Measurements from ENCODE around the gene COL9A2.
A peak's percentile ranks its signal among the peaks of the same experiment; 100 is the strongest.

Gene COL9A2

GRCh38 chr1:40318476-40318875 is 1.4 kb upstream of the COL9A2 start:
- no peak for TF ChIP-seq ZFX (IDR thresholded peaks at IDR 0.05; ENCODE audit: borderline replicate concordance)
- TF ChIP-seq, protein P1, sequence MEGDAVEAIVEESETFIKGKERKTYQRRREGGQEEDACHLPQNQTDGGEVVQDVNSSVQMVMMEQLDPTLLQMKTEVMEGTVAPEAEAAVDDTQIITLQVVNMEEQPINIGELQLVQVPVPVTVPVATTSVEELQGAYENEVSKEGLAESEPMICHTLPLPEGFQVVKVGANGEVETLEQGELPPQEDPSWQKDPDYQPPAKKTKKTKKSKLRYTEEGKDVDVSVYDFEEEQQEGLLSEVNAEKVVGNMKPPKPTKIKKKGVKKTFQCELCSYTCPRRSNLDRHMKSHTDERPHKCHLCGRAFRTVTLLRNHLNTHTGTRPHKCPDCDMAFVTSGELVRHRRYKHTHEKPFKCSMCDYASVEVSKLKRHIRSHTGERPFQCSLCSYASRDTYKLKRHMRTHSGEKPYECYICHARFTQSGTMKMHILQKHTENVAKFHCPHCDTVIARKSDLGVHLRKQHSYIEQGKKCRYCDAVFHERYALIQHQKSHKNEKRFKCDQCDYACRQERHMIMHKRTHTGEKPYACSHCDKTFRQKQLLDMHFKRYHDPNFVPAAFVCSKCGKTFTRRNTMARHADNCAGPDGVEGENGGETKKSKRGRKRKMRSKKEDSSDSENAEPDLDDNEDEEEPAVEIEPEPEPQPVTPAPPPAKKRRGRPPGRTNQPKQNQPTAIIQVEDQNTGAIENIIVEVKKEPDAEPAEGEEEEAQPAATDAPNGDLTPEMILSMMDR (IDR thresholded peaks at IDR 0.05): no peak
- H3K27ac ChIP-seq: no peak overlapping the region

DNA sequence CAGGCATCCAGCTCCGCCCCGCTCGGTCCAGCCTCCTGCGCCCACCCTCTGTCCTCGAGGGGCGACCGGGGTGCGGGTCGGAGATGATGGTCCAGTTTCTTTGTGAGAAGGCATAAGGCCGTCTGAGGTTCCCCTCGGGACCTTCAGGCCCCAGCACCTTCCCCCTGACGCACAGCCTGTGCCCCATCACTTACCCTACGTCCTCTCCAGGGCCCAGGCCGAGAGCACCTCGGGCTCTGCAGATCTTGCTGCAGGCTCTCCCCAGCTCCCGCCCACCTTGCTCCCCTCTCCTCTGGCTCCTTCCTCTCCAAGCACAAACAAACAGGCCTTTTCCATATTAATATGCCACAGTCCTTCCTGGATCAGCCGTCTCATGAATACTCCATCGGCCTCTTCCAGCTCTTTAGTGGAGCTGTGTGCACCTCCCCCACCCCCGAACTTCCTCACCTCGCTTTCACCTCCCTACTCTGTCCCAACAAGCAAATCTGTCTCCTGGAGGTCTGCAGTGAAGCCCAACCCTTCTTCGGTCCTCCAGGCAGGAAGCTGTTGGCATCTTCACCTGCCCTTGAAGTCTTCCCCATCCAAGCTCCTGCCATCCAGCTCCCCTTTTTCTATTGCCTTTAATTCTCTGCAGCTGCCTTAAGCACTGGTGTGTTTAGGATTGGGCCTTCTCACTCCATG is 448 bp upstream of the COL9A2 start:
- H3K27ac ChIP-seq: no peak overlapping the region
- no peak for TF ChIP-seq ZFX (IDR thresholded peaks at IDR 0.05; ENCODE audit: borderline replicate concordance)
- TF ChIP-seq, protein P1 (IDR thresholded peaks at IDR 0.05): no peak

GRCh38 chr1:40315795-40316594 is 1.1 kb downstream of the COL9A2 start:
- H3K27ac ChIP-seq: no peak overlapping the region
- no peak for TF ChIP-seq ZFX (IDR thresholded peaks at IDR 0.05; ENCODE audit: borderline replicate concordance)
- TF ChIP-seq, protein P1 (IDR thresholded peaks at IDR 0.05): no peak

DNA sequence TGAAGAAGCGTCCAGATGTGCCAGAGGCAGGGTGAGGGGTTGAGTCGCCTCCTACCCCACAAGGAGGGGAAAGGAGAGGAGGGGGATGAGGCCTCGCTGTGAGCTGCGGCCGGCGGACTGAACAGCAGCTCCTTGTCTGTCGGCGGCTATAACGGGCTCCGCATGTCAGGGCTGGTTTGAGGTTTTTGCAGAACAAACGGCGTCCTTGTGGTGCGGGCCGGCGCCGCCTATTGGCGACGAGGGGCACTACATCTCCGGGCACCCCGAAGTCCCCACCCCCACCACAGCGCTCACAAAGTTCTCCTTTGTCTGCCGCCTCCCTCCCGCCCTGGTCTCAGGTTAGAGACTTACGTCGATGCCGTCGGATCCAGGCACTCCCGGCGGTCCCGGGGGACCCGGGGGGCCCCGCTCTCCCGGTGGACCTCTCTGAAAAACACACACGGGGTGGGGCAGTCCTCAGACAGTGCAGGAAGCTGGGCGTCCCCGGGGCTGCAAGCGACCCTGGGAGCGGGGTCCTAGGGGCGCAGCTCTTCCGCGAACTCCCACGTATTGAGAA is 1.8 kb downstream of the COL9A2 start:
- no peak for TF ChIP-seq ZFX (IDR thresholded peaks at IDR 0.05; ENCODE audit: borderline replicate concordance)
- TF ChIP-seq, protein P1 (IDR thresholded peaks at IDR 0.05): peak; percentile 94
- H3K27ac ChIP-seq: no peak overlapping the region

DNA sequence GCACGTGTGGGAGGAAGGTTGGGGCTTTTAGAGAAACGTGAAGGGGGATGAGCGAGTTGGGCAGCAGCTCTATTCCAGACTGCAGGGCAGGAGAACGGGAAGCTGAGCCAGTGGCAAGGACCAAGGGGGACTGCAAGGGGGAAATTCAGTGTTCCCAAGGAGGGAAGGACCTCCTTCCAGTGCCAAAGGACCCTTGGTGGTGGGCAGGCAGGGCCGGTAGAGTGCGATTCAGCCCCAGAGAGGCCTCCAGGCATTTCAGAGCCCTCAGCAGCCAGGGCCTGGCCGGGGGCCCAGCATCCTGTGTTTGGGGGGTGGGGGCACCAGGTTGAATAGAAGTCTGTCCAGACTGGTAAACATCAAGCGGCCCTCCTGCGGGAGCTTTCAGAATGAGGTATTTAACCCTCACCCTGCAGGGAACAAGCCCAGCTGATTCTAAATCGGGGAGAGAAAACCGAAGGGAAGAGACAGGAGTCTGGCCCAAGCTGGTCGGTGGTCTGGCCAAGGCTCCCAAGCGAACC is 2.3 kb downstream of the COL9A2 start:
- TF ChIP-seq ZFX (IDR thresholded peaks at IDR 0.05; ENCODE audit: borderline replicate concordance): no peak
- TF ChIP-seq, protein P1 (IDR thresholded peaks at IDR 0.05): no peak
- H3K27ac ChIP-seq: no peak overlapping the region

DNA sequence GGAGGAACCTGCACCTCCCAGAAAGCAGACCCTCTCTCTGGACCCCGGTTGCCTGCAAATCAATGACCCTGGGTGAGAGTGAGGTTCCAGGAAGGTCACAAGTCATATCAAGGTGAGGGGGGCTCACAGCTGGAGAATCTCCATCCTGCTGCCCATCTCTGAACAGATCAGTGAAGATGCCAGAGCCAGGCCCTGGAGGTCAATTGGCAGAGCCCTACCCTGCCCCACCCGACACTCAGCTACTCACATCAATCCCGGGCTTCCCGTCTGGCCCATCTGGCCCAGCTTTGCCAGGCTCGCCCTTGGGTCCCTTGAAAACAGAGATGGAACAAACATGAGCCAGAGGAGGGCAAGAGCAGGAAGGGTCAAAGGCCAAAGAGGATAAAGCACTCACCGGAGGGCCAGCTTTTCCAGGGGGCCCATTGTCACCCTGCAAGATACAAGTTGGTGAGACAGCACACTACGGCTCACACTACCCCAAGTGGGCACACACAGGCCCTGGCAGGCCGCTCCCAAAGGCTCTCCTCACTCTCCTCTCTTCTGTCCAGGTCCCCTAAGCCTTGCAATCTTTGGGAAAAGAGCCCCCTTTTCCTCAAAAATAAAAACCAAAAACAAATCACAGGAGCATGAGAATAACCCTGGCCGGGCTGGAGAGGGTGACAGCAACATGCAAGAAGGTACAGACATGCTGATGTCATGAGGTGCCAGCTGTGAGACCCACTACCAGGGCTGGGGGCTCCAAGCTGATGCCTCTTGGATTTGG is 2.9 kb downstream of the COL9A2 start:
- no peak for TF ChIP-seq ZFX (IDR thresholded peaks at IDR 0.05; ENCODE audit: borderline replicate concordance)
- TF ChIP-seq, protein P1 (IDR thresholded peaks at IDR 0.05): no peak
- no peak overlapping the region for H3K27ac ChIP-seq
